Measurements from ENCODE around the gene MERTK. TPM values are rescaled to one million over a fixed set of nuclear protein-coding genes. Genes with fewer than 3 reads are reported as not detected.

Gene MERTK
- polyA plus RNA-seq, 1 of the 3 experiments (the other 2 are of a cell fraction) = 9.6 TPM

DNA sequence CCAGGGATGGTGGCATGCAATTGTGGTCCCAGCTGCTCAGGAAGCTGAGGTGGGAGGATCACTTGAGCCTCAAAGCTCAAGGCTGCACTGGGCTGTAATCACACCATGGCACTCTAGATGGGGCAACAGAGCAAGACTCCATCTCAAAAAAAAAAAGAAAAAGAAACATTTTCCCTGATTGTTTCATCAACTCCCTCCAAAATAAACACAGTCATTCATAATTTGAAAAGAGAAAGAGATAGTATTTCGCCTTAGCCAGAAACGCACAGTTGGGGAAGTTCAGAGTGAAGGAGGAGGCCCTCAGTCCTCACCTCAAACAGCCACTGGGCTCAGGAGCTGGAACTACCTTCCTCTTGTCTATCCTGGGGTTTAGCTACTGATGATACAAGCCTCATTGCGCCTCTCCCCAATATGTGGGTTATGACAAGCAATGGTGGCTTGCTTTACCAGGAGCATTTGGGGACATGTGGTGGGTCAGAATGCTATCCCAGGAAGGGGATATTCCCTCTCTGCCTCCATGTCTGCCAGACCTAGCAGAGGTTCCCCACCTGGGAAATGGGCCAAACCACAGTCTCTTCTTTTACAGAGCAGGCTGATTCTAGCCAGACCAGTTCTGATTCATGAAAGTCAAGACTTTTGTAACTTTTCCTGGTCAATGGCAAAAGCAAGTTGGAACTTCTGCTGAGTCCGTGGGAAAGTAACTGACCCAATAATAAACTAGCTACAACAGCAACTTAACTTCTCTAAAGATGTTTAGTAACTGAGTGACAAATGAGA, 134.5 kb downstream of the MERTK start (continued):
- TF ChIP-seq CHD2 (IDR thresholded peaks at IDR 0.05; ENCODE audit: low read length, partially characterized antibody) = no peak
- peak; percentile 93 for TF ChIP-seq TCF12 (IDR thresholded peaks at IDR 0.05)
- TF ChIP-seq FOSL2 (IDR thresholded peaks at IDR 0.05; ENCODE audit: borderline replicate concordance, low read depth) = peak; percentile 43; the same call in 1 of the 2 replicates
- TF ChIP-seq ZBTB33 (IDR thresholded peaks at IDR 0.05; ENCODE audit: borderline replicate concordance, low read depth) = no peak
- TF ChIP-seq CTCF (IDR thresholded peaks at IDR 0.05) = peak; percentile 44
- TF ChIP-seq, protein P1, sequence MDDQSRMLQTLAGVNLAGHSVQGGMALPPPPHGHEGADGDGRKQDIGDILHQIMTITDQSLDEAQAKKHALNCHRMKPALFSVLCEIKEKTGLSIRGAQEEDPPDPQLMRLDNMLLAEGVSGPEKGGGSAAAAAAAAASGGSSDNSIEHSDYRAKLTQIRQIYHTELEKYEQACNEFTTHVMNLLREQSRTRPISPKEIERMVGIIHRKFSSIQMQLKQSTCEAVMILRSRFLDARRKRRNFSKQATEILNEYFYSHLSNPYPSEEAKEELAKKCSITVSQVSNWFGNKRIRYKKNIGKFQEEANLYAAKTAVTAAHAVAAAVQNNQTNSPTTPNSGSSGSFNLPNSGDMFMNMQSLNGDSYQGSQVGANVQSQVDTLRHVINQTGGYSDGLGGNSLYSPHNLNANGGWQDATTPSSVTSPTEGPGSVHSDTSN (IDR thresholded peaks at IDR 0.05) = peak; percentile 74
- no peak for TF ChIP-seq FOXM1 (IDR thresholded peaks at IDR 0.05; ENCODE audit: low read depth)
- TF ChIP-seq ELF1 (IDR thresholded peaks at IDR 0.05) = no peak
- TF ChIP-seq EP300 (IDR thresholded peaks at IDR 0.05; ENCODE audit: borderline replicate concordance in 1 of 2, low read depth in 1 of 2, low read length in 1 of 2) = peak in 1 of 2 experiments; percentile 35; a peak in 1 of 4 replicates
- TF ChIP-seq NRF1 (IDR thresholded peaks at IDR 0.05; ENCODE audit: low read depth, low read length) = no peak
- peak; percentile 72; the same call in 1 of the 2 replicates for TF ChIP-seq RXRA (IDR thresholded peaks at IDR 0.05; ENCODE audit: borderline replicate concordance, low read depth)
- no peak for TF ChIP-seq YY1 (IDR thresholded peaks at IDR 0.05; ENCODE audit: low read depth)
- TF ChIP-seq IRF3 (IDR thresholded peaks at IDR 0.05; ENCODE audit: low read depth, low read length) = no peak

- Histone ChIP-seq H3K9ac (no peak overlapping the region), H3K79me2 (ENCODE audit: insufficient read depth) (no peaks in the 10 kb centered on the region), H3K27me3 (ENCODE audit: insufficient read depth) (no peaks in the 10 kb centered on the region), H3K9me2 (no peaks in the 10 kb centered on the region), H3K4me1 (ENCODE audit: control insufficient read depth in 1 of 2, insufficient read depth in 2 of 2, low read depth in 1 of 2, low read length in 1 of 2) (peaks cover 7 to 11% of the 10 kb centered on the region in 2 experiments; a peak in 3 of 4 replicates), H4K20me1 (ENCODE audit: insufficient read depth) (no peaks in the 10 kb centered on the region; the same call in 1 of the 2 replicates), H2AFZ (ENCODE audit: low read depth) (no peak overlapping the region), H3F3A (replicated peaks; ENCODE audit: insufficient read depth) (peaks cover 30% of the 10 kb centered on the region), H3K9me3 (no peaks in the 10 kb centered on the region), H3K4me2 (peak overlapping the region; percentile 23; the same call in 1 of the 2 replicates), H3K36me3 (replicated peaks in 1 of 2; ENCODE audit: control insufficient read depth in 1 of 2, insufficient read depth in 2 of 2, low read length in 1 of 2) (no peaks in the 10 kb centered on the region), H3K27ac (ENCODE audit: low read depth in 2 of 2, low read length in 1 of 2) (peak overlapping the region in 1 of 2 experiments; percentile 73; a peak in 2 of 4 replicates), H3K4me3 (ENCODE audit: low read depth in 2 of 2, low read length in 1 of 2) (no peak overlapping the region)
- ChIA-PET CTCF (no interaction called here), POLR2A (no interaction called here)
- 44% methylated on average over 1 of the region's 1 CpG for WGBS (ENCODE audit: low lambda C conversion rate)
- DNase-seq = no peak
- no peak for TF ChIP-seq MXI1 (IDR thresholded peaks at IDR 0.05; ENCODE audit: low read depth, low read length)
- no peak for TF ChIP-seq GATA2 (CRISPR knock-in tag; IDR thresholded peaks at IDR 0.05)
- 0 out of 2 replicates have a peak, but pooled peaks have one; percentile 13 for TF ChIP-seq JUND (IDR thresholded peaks at IDR 0.05)
- TF ChIP-seq NFIC (IDR thresholded peaks at IDR 0.05; ENCODE audit: borderline replicate concordance) = peak; percentile 24; the same call in 1 of the 2 replicates
- TF ChIP-seq FOSL2 (IDR thresholded peaks at IDR 0.05; ENCODE audit: borderline replicate concordance, low read depth) = 0 out of 2 replicates have a peak, but pooled peaks have one; percentile 24
These were observed 135.2 kb downstream of the MERTK start for GRCh38 chr2:112033600-112033999.

Measured in SK-N-SH (cell line).